DOHH2 (cell line): ENCODE data around the gene DNER.

ENCODE experiments used
- H3F3A ChIP-seq: fragments of 200-600 bp; sonication (generic), shearing (Covaris generic); 2 replicates; pipeline ENCODE4 v1.6.0; 2016; ENCODE audit warnings: antibody characterized with exemption, mild to moderate bottlenecking; ENCODE audit not compliant: control insufficient read depth, insufficient read depth
- H3K27ac ChIP-seq: fragments of 200-600 bp; sonication (generic); 2 replicates; pipeline ENCODE4 v1.5.1; 2014; ENCODE audit warnings: low read depth, mild to moderate bottlenecking, low read length, moderate library complexity
- H3K27me3 ChIP-seq: fragments of 200-600 bp; sonication (generic); 2 replicates; pipeline ENCODE4 v1.6.1; 2014; ENCODE audit warnings: mild to moderate bottlenecking, low read length, mixed read lengths; ENCODE audit not compliant: control insufficient read depth
- H3K36me3 ChIP-seq: fragments of 200-600 bp; sonication (generic); 2 replicates; pipeline ENCODE4 v1.6.1; 2014; ENCODE audit warnings: mild to moderate bottlenecking, low read length, moderate library complexity, mixed read lengths; ENCODE audit not compliant: control insufficient read depth
- H3K4me1 ChIP-seq: fragments of 200-600 bp; sonication (generic); 2 replicates; pipeline ENCODE4 v1.6.1; 2014; ENCODE audit warnings: mild to moderate bottlenecking, low read length, mixed read lengths; ENCODE audit not compliant: control insufficient read depth
- H3K4me2 ChIP-seq: fragments of 200-600 bp; sonication (generic); 2 replicates; pipeline ENCODE4 v1.6.0; 2014; ENCODE audit warnings: mild to moderate bottlenecking, low read length, moderate library complexity
- H3K4me3 ChIP-seq: fragments of 200-600 bp; sonication (generic); 2 replicates; pipeline ENCODE4 v1.5.1; 2014; ENCODE audit warnings: mild to moderate bottlenecking, low read length, mixed read lengths
- H3K79me2 ChIP-seq: fragments of 200-600 bp; sonication (generic); 2 replicates; pipeline ENCODE4 v1.6.1; 2014; ENCODE audit warnings: mild to moderate bottlenecking, low read length, mixed read lengths; ENCODE audit not compliant: control insufficient read depth
- H3K9me2 ChIP-seq: fragments of 200-600 bp; sonication (generic); replicated peaks from 2 replicates; pipeline ENCODE4 v1.6.1; 2014; ENCODE audit warnings: mild to moderate bottlenecking, low read length, mixed read lengths; ENCODE audit not compliant: control insufficient read depth
- H3K9me3 ChIP-seq: fragments of 200-600 bp; sonication (generic); 2 replicates; pipeline ENCODE4 v1.6.1; 2014; ENCODE audit warnings: antibody characterized with exemption, low read length, mixed read lengths; ENCODE audit not compliant: control insufficient read depth, insufficient read depth
- H4K20me1 ChIP-seq: fragments of 200-600 bp; sonication (generic); 2 replicates; pipeline ENCODE4 v1.6.0; 2014; ENCODE audit warnings: low read depth, mild to moderate bottlenecking, antibody characterized with exemption, low read length, moderate library complexity; ENCODE audit not compliant: control insufficient read depth, insufficient read depth
- EZH2phosphoT487 ChIP-seq: fragments of 200-600 bp; sonication (generic); IDR thresholded peaks from 2 replicates; pipeline ENCODE4 v1.6.1; 2017; ENCODE audit warnings: borderline replicate concordance, mild to moderate bottlenecking, antibody characterized with exemption, low read length, moderate library complexity, mixed read lengths
- TF ChIP-seq, protein P1 (sequence below): fragments of 200-600 bp; sonication (generic); IDR thresholded peaks from one replicate; pipeline ENCODE4 v1.5.1; 2014; ENCODE audit warnings: antibody characterized with exemption, mild to moderate bottlenecking, low read depth, low read length; ENCODE audit not compliant: poor library complexity, severe bottlenecking

The DNER gene

DNA sequence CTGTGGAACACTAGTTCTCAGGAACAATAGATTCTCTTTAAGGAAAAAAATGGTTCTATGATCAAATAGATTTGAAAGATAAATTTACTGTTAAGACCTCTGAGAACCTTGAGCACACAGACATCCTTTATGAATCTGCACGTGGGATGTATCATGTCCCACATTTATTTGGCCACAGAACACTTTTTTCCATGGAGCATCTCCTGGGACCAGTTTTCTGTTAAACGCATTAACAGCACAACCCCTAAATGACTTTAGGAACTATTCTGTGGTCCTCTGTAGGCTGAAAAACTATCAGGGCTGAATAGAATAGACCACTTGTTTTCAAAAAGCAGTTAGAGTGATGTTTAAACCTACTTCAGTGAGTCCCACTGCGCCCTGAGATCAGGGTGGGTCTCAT, 311.1 kb downstream of the DNER start:
- no peak overlapping the region for H3K4me2 ChIP-seq
- H4K20me1 ChIP-seq, result no peaks in the 10 kb centered on the region
- H3K9me3 ChIP-seq, result no peaks in the 10 kb centered on the region
- no peaks in the 10 kb centered on the region for H3K4me1 ChIP-seq
- no peak overlapping the region for H3K27ac ChIP-seq
- H3K9me2 ChIP-seq, result no peaks in the 10 kb centered on the region
- no peaks in the 10 kb centered on the region for H3F3A ChIP-seq
- no peaks in the 10 kb centered on the region for H3K36me3 ChIP-seq
- H3K79me2 ChIP-seq, result no peaks in the 10 kb centered on the region
- no peaks in the 10 kb centered on the region; the same call in none of the 2 replicates for H3K27me3 ChIP-seq
- TF ChIP-seq, protein P1, sequence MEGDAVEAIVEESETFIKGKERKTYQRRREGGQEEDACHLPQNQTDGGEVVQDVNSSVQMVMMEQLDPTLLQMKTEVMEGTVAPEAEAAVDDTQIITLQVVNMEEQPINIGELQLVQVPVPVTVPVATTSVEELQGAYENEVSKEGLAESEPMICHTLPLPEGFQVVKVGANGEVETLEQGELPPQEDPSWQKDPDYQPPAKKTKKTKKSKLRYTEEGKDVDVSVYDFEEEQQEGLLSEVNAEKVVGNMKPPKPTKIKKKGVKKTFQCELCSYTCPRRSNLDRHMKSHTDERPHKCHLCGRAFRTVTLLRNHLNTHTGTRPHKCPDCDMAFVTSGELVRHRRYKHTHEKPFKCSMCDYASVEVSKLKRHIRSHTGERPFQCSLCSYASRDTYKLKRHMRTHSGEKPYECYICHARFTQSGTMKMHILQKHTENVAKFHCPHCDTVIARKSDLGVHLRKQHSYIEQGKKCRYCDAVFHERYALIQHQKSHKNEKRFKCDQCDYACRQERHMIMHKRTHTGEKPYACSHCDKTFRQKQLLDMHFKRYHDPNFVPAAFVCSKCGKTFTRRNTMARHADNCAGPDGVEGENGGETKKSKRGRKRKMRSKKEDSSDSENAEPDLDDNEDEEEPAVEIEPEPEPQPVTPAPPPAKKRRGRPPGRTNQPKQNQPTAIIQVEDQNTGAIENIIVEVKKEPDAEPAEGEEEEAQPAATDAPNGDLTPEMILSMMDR, result no peak
- H3K4me3 ChIP-seq, result no peak overlapping the region

DNA sequence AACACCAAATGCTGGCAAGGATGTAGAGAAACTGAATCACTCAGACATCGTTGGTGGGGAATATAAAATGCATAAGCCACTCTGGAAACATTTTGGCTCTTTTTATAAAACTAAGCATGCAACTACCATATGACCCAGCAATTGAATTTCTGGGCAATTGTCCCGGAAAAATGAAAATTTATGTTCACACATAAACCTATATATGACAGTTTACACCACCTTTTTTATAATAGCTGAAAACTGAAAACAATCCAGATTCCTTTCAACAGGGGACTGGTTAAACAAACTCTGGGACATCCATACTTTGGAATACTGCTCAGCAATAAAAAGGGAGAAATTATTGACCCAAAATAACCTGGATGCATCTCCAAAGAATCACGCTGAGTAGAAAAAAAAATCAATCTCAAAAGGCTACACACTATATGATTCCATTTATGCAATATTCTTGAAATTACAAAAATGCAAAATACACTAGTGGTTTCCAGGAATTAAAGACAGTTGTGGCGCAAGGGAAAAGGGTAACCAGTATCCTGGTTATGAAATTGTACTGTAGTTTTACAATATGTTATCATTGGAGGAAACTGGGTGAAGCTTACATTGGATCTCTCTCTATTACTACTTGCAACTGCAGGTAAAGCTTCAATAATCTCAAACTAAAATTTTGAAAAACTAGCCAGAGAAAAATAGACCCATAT, 313.0 kb downstream of the DNER start:
- Histone ChIP-seq H3K36me3 (no peaks in the 10 kb centered on the region), H4K20me1 (no peaks in the 10 kb centered on the region), H3F3A (no peaks in the 10 kb centered on the region), H3K79me2 (no peaks in the 10 kb centered on the region), H3K4me2 (no peak overlapping the region), H3K9me3 (no peaks in the 10 kb centered on the region), H3K9me2 (no peaks in the 10 kb centered on the region), H3K27ac (no peak overlapping the region), H3K27me3 (no peaks in the 10 kb centered on the region; the same call in none of the 2 replicates), H3K4me3 (no peak overlapping the region), H3K4me1 (no peaks in the 10 kb centered on the region)
- TF ChIP-seq, protein P1, result no peak
- TF ChIP-seq EZH2phosphoT487, result no peak

GRCh38 chr2:229393926-229394325, 320.4 kb downstream of the DNER start:
- Histone ChIP-seq H3K9me2 (no peaks in the 10 kb centered on the region), H3K4me3 (no peak overlapping the region), H3K27ac (no peak overlapping the region), H3K36me3 (no peaks in the 10 kb centered on the region), H3K79me2 (no peaks in the 10 kb centered on the region), H4K20me1 (no peaks in the 10 kb centered on the region), H3K4me1 (no peaks in the 10 kb centered on the region), H3F3A (no peaks in the 10 kb centered on the region), H3K27me3 (peaks cover 3% of the 10 kb centered on the region; the same call in 1 of the 2 replicates), H3K9me3 (peaks cover 4% of the 10 kb centered on the region; the same call in 1 of the 2 replicates), H3K4me2 (no peak overlapping the region)
- TF ChIP-seq EZH2phosphoT487, result no peak
- TF ChIP-seq, protein P1, result no peak
